ENCODE data around the gene C1QTNF6. TPM values are rescaled to one million over a fixed set of nuclear protein-coding genes. Genes with fewer than 3 reads are reported as not detected.
"Not testable (repeated sequence)": the region's sequence is repeated elsewhere in the genome, so short reads cannot be mapped to it uniquely, and the experiment has no call there.

Gene C1QTNF6
- total RNA-seq, 1 experiment from 2014 or later = 85.9 TPM

- POLR2A ChIA-PET (ENCODE audit: unreplicated experiment) = no interaction called here
Observed at GRCh38 chr22:37234736-37235711, 47.0 kb upstream of the C1QTNF6 start.

GRCh38 chr22:37233751-37234631 lies 45.9 kb upstream of the C1QTNF6 start:
- Histone ChIP-seq H2AFZ (no peak overlapping the region), H3K9me2 (ENCODE audit: insufficient read depth) (no peaks in the 10 kb centered on the region), H3K4me1 (replicated peaks; ENCODE audit: insufficient read depth) (peaks cover 21% of the 10 kb centered on the region), H3K4me3 (no peak overlapping the region), H3K9me3 (ENCODE audit: insufficient read depth, low read depth) (no peaks in the 10 kb centered on the region), H3F3A (ENCODE audit: insufficient read depth, low read depth) (peaks cover 24% of the 10 kb centered on the region; the same call in 1 of the 2 replicates), H3K27me3 (ENCODE audit: insufficient read depth, low read depth) (no peaks in the 10 kb centered on the region), H3K36me3 (ENCODE audit: low read depth) (no peaks in the 10 kb centered on the region), H3K4me2 (no peak overlapping the region), H3K27ac (no peak overlapping the region), H4K20me1 (ENCODE audit: insufficient read depth) (0 out of 2 replicates have a peak, but pooled peaks cover 4% of the 10 kb centered on the region), H3K79me2 (ENCODE audit: low read depth) (no peaks in the 10 kb centered on the region)
- POLR2A ChIA-PET (ENCODE audit: unreplicated experiment) = no interaction called here
- no TSS peak for BruUV-seq (replicated peaks)
- no peak for DNase-seq
- CTCF ChIA-PET = no interaction called here
- TF ChIP-seq EZH2 (IDR thresholded peaks at IDR 0.05; ENCODE audit: low read depth) = no peak
- TF ChIP-seq CTCF (conservative IDR thresholded peaks at IDR 0.05) = no peak
- intact Hi-C loops (cut with micrococcal nuclease; ENCODE audit: unreplicated experiment) = no loop called here

More at GRCh38 chr22:37234736-37235711, 47.0 kb upstream of the C1QTNF6 start:
- H3K9me3 ChIP-seq (ENCODE audit: insufficient read depth, low read depth) = no peaks in the 10 kb centered on the region
- TF ChIP-seq EZH2 (IDR thresholded peaks at IDR 0.05; ENCODE audit: low read depth) = no peak
- TF ChIP-seq CTCF (conservative IDR thresholded peaks at IDR 0.05) = no peak
- no peak overlapping the region for H2AFZ ChIP-seq
- H3K4me3 ChIP-seq = no peak overlapping the region
- CTCF ChIA-PET = no interaction called here
- intact Hi-C loops (cut with micrococcal nuclease; ENCODE audit: unreplicated experiment) = no loop called here
- H3K4me2 ChIP-seq = no peak overlapping the region
- H3K4me1 ChIP-seq (replicated peaks; ENCODE audit: insufficient read depth) = peaks cover 11% of the 10 kb centered on the region
- H3K27ac ChIP-seq = no peak overlapping the region
- H4K20me1 ChIP-seq (ENCODE audit: insufficient read depth) = 0 out of 2 replicates have a peak, but pooled peaks cover 4% of the 10 kb centered on the region
- no peaks in the 10 kb centered on the region for H3K9me2 ChIP-seq (ENCODE audit: insufficient read depth)
- DNase-seq = no peak
- no TSS peak for BruUV-seq (replicated peaks)
- peaks cover 21% of the 10 kb centered on the region; the same call in 1 of the 2 replicates for H3F3A ChIP-seq (ENCODE audit: insufficient read depth, low read depth)
- H3K27me3 ChIP-seq (ENCODE audit: insufficient read depth, low read depth) = no peaks in the 10 kb centered on the region
- no peaks in the 10 kb centered on the region for H3K79me2 ChIP-seq (ENCODE audit: low read depth)
- H3K36me3 ChIP-seq (ENCODE audit: low read depth) = no peaks in the 10 kb centered on the region

GRCh38 chr22:37233371-37233750 lies 45.3 kb upstream of the C1QTNF6 start:
- CTCF ChIA-PET = interaction anchor here (0.6 kb wide), 1 partner anchor 160 kb away, joined by 3 read pairs; no protein-coding TSS in a partner anchor

More at GRCh38 chr22:37233371-37233750, 45.3 kb upstream of the C1QTNF6 start:
- H3K79me2 ChIP-seq (ENCODE audit: low read depth); H3K4me3 ChIP-seq; POLR2A ChIA-PET (ENCODE audit: unreplicated experiment); H3K4me2 ChIP-seq; BruUV-seq (replicated peaks); H4K20me1 ChIP-seq (ENCODE audit: insufficient read depth); DNase-seq; H3K9me2 ChIP-seq (ENCODE audit: insufficient read depth); H3K27ac ChIP-seq; H2AFZ ChIP-seq; H3K9me3 ChIP-seq (ENCODE audit: insufficient read depth, low read depth); intact Hi-C loops (cut with micrococcal nuclease; ENCODE audit: unreplicated experiment); H3K36me3 ChIP-seq (ENCODE audit: low read depth); H3K27me3 ChIP-seq (ENCODE audit: insufficient read depth, low read depth): not testable (repeated sequence)
- Histone ChIP-seq H3K4me1 (replicated peaks; ENCODE audit: insufficient read depth) (peaks cover 27% of the 10 kb centered on the region), H3F3A (ENCODE audit: insufficient read depth, low read depth) (peaks cover 27% of the 10 kb centered on the region)

All from PC-9 (cell line).